K562 (cell line): ENCODE data around the gene SORCS1.

ENCODE experiments used
- DNMT1 ChIP-seq: fragments of 450-650 bp; IDR thresholded peaks from 2 replicates; pipeline ENCODE4 v1.6.1; 2016; ENCODE audit warnings: antibody characterized with exemption, mild to moderate bottlenecking
- EGR1 ChIP-seq: fragments of 450-650 bp; conservative IDR thresholded peaks from 2 replicates; pipeline ENCODE4 v1.6.1; 2017; ENCODE audit warnings: mild to moderate bottlenecking
- EZH2 ChIP-seq: IDR thresholded peaks from 2 replicates; pipeline ENCODE4 v1.6.1; 2012; ENCODE audit warnings: low read depth, mild to moderate bottlenecking, inconsistent platforms, low read length, borderline replicate concordance
- FOXK2 ChIP-seq, 2 experiments: fragments of 450-650 bp; IDR thresholded peaks in 1 of 2; conservative IDR thresholded peaks in 1 of 2; 2 replicates each; pipeline ENCODE4 v1.6.1; 2016; ENCODE audit warnings: low read depth in 2 of 2, mild to moderate bottlenecking in 1 of 2
- KLF16 ChIP-seq: IDR thresholded peaks from 2 replicates; pipeline ENCODE4 v1.6.1; 2016; ENCODE audit warnings: antibody characterized with exemption
- NFRKB ChIP-seq: fragments of 450-650 bp; IDR thresholded peaks from 2 replicates; pipeline ENCODE4 v1.6.1; 2016; ENCODE audit warnings: low read depth
- PHF8 ChIP-seq: fragments of 200-600 bp; sonication (generic); IDR thresholded peaks from 2 replicates; pipeline ENCODE4 v1.6.1; 2012; ENCODE audit warnings: mixed run types, mild to moderate bottlenecking, inconsistent platforms, low read length, moderate library complexity, borderline replicate concordance
- POLR2A ChIP-seq: fragments of 450-650 bp; conservative IDR thresholded peaks from 2 replicates; pipeline ENCODE4 v1.6.1; 2016
- POLR2AphosphoS5 ChIP-seq: IDR thresholded peaks from 2 replicates; pipeline ENCODE4 v1.6.1; 2011; ENCODE audit warnings: mild to moderate bottlenecking, low read depth, low read length, moderate library complexity; ENCODE audit not compliant: control insufficient read depth, insufficient read depth
- TCF7 ChIP-seq: sonication (generic); IDR thresholded peaks from 2 replicates; pipeline ENCODE4 v1.6.1; 2016; ENCODE audit warnings: antibody characterized with exemption, borderline replicate concordance
- TF ChIP-seq, protein P1 (sequence below): fragments of 450-650 bp; IDR thresholded peaks from 2 replicates; pipeline ENCODE4 v1.7.1; 2018; ENCODE audit warnings: mild to moderate bottlenecking, low read depth; ENCODE audit not compliant: partially characterized antibody
- TF ChIP-seq, protein P2 (sequence below): fragments of 250-450 bp; sonication (Bioruptor Pico); IDR thresholded peaks from 2 replicates; pipeline ENCODE4 v1.9.0; 2021; ENCODE audit warnings: mild to moderate bottlenecking, inconsistent platforms
- TF ChIP-seq, protein P3 (sequence below): fragments of 450-650 bp; IDR thresholded peaks from 2 replicates; pipeline ENCODE4 v1.6.1; 2016; ENCODE audit warnings: antibody characterized with exemption

DNA sequence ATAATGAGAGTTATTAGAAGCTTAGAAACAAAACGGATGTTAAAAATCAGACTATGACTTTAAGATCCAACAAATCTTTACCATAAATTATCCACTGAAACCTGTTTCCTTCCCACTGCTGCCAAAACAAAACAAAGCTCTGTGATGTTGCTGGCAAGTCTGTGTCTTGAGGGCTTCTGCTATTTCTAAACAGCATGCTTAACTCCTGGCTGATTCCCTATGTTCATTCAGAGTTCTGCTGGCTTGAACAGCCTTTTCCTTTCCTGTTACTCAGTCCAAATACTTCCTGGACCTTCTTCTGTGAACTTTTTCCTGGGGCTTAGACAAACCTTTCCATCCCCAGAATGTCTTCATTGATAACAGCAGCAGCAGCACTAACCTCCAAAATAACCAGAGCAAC lies 448.1 kb downstream of the SORCS1 start:
- TF ChIP-seq, protein P1, sequence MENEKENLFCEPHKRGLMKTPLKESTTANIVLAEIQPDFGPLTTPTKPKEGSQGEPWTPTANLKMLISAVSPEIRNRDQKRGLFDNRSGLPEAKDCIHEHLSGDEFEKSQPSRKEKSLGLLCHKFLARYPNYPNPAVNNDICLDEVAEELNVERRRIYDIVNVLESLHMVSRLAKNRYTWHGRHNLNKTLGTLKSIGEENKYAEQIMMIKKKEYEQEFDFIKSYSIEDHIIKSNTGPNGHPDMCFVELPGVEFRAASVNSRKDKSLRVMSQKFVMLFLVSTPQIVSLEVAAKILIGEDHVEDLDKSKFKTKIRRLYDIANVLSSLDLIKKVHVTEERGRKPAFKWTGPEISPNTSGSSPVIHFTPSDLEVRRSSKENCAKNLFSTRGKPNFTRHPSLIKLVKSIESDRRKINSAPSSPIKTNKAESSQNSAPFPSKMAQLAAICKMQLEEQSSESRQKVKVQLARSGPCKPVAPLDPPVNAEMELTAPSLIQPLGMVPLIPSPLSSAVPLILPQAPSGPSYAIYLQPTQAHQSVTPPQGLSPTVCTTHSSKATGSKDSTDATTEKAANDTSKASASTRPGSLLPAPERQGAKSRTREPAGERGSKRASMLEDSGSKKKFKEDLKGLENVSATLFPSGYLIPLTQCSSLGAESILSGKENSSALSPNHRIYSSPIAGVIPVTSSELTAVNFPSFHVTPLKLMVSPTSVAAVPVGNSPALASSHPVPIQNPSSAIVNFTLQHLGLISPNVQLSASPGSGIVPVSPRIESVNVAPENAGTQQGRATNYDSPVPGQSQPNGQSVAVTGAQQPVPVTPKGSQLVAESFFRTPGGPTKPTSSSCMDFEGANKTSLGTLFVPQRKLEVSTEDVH: no peak
- no peak for TF ChIP-seq EGR1
- TF ChIP-seq, protein P2, sequence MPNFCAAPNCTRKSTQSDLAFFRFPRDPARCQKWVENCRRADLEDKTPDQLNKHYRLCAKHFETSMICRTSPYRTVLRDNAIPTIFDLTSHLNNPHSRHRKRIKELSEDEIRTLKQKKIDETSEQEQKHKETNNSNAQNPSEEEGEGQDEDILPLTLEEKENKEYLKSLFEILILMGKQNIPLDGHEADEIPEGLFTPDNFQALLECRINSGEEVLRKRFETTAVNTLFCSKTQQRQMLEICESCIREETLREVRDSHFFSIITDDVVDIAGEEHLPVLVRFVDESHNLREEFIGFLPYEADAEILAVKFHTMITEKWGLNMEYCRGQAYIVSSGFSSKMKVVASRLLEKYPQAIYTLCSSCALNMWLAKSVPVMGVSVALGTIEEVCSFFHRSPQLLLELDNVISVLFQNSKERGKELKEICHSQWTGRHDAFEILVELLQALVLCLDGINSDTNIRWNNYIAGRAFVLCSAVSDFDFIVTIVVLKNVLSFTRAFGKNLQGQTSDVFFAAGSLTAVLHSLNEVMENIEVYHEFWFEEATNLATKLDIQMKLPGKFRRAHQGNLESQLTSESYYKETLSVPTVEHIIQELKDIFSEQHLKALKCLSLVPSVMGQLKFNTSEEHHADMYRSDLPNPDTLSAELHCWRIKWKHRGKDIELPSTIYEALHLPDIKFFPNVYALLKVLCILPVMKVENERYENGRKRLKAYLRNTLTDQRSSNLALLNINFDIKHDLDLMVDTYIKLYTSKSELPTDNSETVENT (CRISPR knock-in tag): no peak
- no peak for TF ChIP-seq EZH2
- no peak for TF ChIP-seq TCF7
- no peak for TF ChIP-seq FOXK2 (conservative IDR thresholded peaks at IDR 0.05 in 1 of 2, IDR thresholded peaks at IDR 0.05 in 1 of 2; ENCODE audit: low read depth in 2 of 2)
- TF ChIP-seq DNMT1: no peak
- no peak for TF ChIP-seq NFRKB
- TF ChIP-seq, protein P3, sequence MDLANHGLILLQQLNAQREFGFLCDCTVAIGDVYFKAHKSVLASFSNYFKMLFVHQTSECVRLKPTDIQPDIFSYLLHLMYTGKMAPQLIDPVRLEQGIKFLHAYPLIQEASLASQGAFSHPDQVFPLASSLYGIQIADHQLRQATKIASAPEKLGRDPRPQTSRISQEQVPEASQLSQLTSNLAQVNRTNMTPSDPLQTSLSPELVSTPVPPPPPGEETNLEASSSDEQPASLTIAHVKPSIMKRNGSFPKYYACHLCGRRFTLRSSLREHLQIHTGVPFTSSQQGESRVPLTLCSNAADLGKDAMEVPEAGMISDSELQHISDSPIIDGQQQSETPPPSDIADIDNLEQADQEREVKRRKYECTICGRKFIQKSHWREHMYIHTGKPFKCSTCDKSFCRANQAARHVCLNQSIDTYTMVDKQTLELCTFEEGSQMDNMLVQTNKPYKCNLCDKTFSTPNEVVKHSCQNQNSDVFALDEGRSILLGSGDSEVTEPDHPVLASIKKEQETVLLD: no peak
- no peak for TF ChIP-seq POLR2A
- TF ChIP-seq PHF8: no peak
- no peak for TF ChIP-seq POLR2AphosphoS5
- no peak for TF ChIP-seq KLF16
